Stimulated activated CD4-positive, alpha-beta T cell treated with anti-CD3 and anti-CD28 coated beads, Interleukin-2, amount 100 ng/mL, for 48 hours (primary cell): ENCODE data around the gene PCNX3.
A peak's percentile ranks its signal among the peaks of the same experiment; 100 is the strongest.

Experiments used
- DNase-seq, 2 donors: peaks; one replicate each; pipeline ENCODE4 v3.0.0-alpha.2; 2020

PCNX3 gene

DNA sequence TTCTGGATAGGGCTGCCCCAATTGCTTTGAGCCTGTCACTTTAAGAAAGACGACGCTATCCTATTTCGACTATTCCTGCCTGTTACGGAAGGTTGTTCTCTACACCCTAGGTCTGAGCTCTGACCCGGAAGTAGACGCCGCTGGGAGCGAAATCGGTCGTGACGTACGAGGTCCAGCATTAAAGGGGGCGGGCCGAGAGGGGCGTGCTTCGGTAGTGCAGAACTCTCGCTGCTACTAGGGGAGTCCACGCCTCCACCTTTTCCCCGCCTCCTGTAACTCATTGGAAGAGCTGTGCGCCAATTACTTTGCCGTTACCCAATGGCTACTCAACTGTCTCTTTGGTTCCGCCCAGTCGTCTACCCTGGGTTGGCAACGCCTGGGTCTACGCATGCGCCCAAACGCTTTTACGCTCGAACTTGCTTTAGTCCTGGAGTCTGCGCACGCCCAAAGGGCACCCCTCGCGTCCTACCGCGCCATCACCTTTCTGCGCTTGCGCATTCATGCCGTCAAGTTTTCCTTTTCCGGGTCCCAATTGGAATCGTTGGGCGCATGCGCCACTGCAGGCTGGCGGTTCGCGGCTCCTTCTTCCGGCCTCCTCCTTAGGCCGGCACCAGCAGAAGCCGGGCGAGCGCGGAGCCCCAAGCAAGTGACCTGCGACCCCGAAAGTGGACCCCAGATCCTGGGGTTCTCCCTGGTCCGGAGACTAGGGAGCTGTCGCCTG, at the start of gene PCNX3:
Gene PCNX3 (plus strand): TSS at position 548 of the 721 bp plus-strand sequence. CDS start 536 bp downstream, outside the sequence.
- DNase-seq = peak; percentile 98 to 99

DNA sequence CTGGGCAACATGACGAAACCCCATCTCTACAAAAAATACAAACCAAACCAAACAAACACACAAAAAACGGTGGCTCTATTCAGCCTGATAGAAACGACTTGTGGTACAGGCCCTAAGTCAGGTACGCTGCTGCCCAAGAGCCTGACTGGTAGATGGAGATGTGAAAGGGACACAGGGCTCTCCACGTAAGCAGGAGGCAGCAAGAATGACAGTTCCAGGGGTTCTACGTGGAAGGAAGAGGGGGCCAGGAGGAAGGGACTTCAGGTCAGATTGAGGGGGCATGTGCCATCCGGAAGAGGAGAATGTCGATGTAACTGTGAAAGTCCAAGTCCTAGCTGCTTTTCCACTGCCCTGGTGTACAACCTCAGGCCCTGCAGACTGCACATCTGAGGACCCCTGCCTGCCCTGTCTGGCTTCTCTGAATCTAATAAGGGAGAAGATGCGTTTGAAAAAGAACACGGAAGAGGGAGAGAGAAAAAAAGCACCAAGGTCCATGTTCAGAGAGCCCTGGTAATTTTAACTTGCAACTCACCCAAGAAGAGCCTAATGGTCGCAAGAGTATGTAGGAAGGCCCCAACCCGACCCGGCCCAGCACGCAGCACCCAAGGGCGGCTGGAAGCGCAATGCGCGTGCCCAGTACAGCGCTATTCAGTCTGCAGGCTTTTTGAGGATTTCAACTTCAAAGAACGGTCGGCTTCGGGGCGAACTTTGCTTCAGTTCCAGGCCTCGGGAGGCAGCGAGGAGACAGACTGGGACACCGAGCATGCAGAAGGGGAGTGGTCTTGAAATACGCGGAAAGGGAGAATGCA, 46.2 kb upstream of the PCNX3 start:
- DNase-seq = no peak

DNA sequence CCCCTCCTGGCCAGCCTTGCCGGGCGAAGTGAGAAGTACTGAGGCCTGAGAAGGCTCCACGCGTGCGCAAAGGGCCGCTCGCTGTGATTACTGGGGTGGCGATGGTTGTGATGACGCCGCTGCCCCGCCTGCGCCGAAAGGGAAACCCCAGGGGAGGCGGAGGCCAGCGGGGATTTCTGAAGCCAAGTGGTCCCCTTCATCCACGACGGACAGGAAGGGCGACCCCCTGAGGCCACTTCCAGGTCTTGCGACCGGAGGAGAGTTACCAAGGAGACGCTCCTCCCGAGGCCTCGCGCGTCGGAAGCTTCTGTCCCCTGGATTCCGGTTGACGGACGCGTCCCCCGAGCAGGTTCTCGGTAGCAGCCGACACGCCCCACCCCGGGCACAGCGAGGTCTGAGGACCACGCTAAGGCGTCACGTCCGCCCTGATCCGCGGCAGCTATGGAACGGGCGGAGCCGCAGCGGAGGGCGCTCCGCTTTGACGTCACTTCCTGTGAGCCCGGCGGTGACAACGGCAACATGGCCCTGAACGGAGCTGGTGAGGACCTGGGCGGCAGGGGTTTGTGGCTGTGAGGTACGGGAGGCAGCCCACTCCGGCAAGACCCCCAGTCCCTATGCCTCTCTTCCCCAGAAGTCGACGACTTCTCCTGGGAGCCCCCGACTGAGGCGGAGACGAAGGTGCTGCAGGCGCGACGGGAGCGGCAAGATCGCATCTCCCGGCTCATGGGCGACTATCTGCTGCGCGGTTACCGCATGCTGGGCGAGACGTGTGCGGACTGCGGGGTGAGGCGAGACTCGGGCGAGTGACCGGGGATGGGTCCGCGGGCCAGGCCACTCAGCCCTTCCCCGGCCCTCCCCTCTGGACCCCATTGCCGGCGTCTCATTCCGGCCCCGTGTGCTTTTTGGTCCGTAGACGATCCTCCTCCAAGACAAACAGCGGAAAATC, 45.3 kb upstream of the PCNX3 start, which contains the start of gene ZNRD2:
Gene ZNRD2 (plus strand): TSS at position 505 of the 946 bp plus-strand sequence. CDS start 15 bp downstream, at position 520.
- DNase-seq = peak; percentile 96 to 98

DNA sequence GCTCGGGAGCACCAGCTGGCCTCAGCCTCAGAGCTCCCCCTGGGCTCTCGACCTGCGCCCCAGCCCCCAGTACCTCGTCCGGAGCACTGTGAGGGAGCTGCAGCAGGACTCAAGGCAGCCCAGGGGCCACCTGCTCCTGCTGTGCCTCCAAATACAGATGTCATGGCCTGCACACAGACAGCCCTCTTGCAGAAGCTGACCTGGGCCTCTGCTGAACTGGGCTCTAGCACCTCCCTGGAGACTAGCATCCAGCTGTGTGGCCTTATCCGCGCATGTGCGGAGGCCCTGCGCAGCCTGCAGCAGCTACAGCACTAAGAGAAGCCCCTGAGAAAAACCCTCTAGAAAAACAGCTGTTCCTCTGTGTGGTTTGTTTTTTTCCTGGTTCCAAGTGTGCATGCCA, 44.2 kb upstream of the PCNX3 start:
- no peak for DNase-seq

DNA sequence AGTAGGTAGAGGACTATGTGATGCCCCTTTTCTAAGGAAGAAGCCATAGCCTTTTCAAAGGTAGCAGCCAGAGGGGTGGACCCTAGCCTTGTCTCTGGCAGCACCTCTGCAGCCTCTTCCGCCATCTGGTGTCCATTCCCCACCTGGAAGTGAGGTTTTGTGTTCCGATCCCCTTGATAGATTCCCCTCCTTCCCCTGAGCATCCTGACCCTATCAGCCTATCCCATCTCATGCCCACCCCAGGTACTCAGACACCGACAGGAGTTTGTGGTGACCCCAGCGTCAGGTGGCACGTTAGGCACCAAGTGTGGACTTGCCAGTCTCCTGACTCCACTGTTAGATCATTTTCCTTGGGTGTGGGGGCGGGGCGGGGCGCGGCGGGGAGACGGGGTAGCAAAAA, 43.6 kb upstream of the PCNX3 start:
- no peak for DNase-seq

DNA sequence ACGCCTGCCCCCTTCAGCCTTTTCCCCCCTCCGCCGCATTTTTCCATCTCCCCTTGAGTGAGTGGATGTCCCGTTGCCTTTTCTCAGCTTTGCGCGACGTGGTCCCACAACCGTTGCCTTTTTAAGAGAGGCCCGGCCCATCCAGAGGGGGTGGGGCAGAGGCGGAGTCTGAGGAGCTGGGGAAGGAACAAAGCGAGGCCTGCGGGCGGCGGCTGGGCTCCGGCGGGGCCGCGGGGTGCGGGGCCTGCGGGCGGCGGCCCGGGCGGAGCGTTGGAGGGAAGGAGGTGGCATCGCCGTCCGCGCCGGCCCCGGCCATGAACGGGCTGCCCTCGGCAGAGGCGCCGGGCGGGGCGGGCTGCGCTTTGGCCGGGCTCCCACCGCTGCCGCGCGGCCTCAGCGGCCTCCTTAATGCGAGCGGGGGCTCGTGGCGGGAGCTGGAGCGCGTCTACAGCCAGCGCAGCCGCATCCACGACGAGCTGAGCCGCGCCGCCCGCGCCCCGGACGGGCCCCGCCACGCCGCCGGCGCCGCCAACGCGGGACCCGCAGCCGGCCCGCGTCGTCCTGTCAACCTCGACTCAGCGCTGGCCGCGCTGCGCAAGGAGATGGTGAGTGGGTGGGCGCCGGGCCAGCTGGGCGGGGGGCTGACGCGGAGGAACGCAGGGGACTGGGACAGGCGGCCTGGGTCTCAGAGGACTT, 43.1 kb upstream of the PCNX3 start, which contains the start of gene FAM89B:
Gene FAM89B (plus strand): TSS at position 183 of the 696 bp plus-strand sequence. CDS start 132 bp downstream, at position 315.
- peak; percentile 83 to 85 for DNase-seq

DNA sequence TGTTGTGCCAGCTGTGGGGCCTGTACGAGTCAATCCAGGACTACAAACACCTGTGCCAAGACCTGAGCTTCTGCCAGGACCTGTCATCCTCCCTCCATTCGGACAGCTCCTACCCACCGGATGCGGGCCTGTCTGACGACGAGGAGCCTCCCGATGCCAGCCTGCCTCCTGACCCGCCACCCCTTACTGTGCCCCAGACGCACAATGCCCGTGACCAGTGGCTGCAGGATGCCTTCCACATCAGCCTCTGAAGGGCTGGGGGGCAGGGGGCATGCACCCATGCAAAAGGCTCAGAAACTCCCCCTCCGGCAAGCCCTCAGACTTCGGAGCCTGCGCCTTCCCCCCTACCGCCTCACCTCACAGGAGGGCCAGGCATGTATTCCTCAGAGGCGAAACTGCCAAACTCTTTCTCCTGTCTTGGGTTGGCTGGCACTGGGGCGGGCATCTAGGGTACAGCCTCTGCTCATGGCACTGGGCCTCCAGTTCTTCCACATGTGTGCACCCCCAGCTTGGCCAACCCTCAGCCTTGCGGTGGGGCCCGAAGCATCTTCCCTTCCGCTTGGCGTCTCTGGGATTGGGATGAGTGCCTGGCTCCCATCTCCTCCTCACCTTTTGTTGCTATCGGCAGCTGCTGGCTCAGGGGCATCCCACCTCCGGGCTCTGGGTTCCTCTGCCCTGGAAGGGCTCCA, 42.0 kb upstream of the PCNX3 start:
- no peak for DNase-seq

DNA sequence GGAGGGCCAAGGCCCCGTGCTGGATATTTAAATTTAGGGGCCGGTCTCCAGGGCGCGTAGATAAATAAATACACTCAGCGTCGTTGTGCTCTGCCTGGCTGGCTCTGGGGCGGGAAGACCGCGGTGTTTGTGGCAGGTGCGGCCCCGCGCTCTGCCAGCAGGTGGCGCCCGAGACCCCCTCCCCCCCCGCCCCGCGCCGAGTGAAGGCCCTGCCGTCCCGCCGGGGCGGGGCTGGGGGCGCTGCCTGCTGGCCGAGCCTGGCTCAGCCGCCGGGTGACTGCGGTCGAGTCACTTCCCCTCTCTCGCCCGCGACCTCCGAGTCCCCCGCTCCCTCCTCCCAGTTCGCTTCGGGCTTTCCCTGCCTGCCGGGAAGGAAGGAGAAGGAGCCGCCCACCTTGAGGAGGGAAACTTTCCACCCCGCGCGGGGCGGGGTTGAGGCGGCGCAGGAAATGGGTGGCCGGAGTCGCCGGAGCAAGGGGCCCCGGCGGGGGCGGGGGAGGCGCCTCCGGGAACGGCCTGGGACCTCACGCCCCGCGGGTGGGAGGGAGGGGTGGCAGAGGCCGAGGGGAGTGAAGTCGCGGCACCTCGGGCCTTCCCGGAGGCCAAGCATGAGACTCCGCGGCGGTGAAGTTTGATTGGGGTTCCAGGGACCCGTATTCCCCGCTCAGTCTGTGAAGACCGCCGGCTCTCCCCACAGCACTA, 41.3 kb upstream of the PCNX3 start:
- DNase-seq = peak; percentile 85 to 86

DNA sequence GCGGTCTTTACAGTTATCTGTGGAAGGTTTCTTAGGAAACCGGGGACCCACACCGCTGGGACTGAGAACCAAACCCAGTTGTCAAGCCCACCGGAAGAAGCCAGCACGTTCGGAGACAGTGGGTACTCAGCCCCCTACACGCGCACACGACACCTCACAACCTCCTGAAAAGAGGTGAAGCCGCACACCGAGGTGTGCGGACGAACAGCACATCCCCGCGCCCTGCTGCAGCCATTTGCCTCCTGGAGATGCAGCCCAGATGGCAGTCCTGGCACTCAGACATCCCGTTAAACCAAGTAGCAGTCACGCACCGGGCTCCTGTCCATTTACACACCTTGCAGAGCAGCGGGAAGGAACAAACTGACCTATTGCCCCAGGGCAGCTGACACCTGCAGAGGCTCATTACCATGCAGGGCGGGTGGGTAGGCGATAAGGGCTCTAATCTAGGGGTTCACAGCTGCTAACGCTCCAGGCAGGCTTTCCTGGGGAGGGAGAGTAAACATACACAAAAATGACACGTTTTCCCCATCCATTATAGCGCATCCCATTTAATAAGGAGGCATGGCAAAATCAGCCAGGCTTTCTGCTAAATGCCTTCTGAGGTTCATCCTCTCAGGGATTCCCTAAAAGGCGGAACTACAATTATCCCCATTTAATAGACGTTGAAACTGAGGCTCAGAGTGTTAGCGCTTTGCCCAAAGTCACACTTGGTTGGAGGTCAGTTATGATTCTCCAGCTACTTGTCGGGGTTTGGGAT, 40.6 kb upstream of the PCNX3 start:
- DNase-seq = no peak

DNA sequence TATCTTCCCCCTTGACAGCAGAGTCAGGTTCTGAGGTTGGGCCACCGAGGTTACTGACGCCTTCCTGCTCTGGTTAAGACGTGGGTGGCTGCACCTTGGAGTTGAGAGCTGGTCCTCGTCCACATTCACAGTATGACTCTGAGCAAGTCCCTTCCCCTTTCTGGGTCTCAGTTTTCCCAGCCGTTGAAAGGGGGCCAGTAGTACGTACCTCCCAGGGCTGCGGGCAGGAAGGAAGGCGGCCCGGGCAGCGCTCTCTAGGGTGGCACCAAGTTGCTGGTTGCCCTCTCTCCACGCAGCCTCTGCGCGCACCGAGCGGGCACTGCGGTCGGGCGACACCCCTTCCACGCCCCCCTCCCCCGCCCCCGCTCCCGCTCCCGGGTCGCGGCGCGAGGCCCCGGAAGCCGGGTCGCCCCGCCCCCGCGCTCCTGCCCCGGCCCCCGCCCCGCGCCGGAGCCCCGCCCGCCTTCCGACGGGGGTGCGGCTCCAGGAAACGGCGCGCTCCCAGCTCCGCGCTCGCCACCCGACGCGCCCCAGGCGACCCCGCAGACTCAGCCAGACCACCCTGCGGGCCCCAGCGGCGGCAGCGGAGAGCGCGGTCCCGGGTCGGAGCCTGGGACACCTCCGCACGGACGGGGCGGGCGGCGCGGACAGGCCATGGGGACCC, 39.9 kb upstream of the PCNX3 start, which contains the start of gene EHBP1L1:
Gene EHBP1L1 (plus strand): TSS at position 486 of the 664 bp plus-strand sequence. CDS start 250 bp downstream, outside the sequence.
- DNase-seq = peak; percentile 61 to 73

DNA sequence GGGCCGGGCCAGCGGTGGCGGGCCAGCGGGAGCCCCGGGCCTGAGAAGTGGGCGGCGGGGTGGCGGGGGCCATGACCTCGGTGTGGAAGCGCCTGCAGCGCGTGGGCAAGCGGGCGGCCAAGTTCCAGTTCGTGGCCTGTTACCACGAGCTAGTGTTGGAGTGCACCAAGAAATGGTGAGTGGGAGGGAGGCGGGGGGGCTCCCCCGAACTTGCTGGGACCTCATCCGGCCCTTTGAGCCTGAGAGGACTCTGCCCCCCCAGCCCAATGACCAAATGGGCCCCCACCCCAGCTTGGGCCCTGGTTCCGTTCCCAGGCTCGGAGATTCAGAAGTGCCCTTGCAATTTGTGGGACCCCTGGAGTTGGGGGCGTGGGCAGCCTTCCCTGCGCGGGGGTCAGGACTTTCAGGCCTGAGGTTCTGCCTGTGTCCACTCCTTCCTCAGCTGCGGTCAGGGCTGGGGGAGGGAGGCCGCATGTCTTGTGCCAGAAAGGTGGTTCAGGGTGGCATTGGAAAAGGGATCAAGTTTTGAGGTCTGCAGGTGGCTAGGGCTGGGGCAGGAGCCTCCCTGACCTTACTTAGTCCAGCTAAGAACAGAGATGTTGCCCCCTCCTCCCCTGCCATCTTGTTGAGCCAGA, 39.2 kb upstream of the PCNX3 start:
- DNase-seq = no peak

DNA sequence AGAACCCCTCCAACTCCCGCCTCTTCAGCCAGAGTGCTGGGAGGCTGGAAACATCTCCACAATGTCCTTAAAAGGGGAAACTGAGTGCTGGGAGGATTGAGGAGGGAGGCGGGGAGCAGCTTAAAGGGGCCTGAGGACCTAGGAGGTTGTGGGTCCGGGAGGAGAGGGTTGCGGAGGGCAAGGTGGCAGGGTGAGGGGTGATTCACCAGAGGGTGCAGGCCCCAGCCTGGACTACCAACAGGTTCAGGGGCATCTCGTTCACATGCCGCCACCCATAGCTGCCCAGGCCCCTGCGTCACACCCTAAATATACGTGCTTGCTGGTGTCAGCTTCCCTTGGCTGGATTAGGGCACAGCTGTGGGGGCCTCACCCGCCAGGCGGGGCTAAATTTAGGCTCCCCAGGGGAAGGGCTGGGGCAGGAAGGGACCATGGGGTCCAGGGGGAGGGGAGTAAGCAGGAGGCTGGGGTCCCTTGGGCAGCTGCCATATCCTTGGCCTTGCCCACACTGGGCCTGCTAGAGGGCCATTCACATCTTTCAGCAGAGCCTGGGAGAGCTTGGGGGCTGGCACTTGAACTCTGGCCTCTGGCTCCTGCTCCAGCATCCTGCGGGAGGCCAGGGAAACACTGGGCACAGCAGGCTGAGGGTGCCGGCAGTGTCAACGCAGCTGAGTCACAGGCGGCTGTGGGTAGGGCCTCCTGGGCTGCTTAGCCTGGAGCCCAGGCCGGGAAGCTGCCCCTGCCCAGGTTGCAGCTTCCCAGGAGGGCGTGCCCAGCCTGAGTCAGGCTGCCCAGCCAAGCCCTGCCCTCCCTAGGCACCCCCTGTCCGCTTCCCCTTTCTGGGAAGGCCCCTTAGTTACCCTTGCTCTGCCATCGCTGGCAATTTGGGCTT, 38.5 kb upstream of the PCNX3 start:
- DNase-seq = no peak

DNA sequence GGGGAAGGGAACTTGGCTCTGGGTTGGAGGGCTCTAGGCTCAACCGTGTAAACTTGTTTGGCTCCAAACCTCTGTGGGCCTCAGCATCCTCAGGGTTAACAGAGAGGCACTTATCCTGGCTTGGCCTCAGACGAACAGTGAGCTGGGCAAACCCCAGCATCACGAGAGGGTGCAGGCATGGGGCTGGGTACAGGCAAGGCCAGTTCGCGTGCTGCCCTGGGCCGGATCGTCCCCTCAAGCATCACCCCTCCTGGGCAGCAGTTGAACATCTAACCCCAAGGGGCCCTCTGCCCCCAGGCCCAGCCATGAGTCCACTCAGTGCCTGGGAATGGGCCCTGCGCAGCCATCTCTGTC, 37.8 kb upstream of the PCNX3 start:
- no peak for DNase-seq

DNA sequence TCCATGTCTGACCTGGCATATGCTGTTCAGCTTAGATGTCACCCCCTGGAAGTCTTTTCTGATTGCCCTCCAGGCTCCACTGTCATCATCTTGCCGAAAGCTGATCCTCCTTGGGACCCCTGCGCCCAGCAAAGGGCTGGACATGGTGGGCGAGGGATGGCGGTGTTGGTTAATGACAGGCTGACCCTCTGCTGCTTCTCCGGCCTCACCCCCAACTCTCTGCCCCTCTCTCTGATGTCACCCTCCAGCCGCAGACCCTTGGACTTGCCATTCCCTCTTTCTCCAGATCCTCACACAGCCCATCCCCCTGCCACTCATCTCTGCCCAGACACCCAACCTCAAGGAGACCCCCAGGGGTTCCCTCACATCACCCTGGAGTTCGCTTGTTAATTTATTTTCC, 37.4 kb upstream of the PCNX3 start:
- DNase-seq = no peak

DNA sequence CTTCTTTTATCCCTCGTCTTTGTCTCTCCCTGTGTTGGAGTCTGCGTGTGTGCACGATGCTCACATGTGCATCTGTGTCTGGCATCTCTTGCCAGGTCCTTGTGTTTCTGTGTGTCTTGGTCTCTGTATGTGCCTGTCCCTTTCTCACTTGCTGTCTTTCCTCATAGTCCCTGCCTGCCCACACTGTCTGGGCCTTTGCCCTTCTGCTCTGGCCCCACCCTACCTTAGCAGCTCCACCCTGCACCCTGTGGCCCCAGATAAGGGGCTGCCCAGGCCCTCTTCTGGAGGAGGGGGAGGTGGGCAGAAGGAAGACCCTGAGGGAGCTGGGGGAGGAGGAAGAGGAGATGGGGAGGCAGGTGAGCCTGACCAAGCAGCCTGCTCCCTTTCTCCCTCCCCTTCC, 36.9 kb upstream of the PCNX3 start:
- DNase-seq = no peak

DNA sequence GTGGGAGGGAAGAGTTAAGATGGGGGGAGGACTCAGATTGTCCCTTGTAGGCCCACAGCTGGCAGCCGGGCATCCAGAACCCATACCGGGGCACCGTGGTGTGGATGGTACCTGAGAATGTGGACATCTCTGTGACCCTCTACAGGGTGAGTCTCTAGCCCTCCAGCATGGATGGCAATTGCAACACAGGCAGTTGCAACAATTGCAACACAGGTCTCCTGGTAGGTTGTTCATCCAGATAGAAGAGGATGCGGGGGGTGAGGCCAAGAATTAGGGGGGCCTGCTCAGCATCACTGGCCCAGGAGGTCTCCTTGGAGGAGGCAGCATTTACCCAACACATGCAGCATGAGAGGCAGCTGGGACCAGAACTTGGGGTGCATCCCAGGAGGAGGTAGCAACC, 36.3 kb upstream of the PCNX3 start:
- DNase-seq = no peak

DNA sequence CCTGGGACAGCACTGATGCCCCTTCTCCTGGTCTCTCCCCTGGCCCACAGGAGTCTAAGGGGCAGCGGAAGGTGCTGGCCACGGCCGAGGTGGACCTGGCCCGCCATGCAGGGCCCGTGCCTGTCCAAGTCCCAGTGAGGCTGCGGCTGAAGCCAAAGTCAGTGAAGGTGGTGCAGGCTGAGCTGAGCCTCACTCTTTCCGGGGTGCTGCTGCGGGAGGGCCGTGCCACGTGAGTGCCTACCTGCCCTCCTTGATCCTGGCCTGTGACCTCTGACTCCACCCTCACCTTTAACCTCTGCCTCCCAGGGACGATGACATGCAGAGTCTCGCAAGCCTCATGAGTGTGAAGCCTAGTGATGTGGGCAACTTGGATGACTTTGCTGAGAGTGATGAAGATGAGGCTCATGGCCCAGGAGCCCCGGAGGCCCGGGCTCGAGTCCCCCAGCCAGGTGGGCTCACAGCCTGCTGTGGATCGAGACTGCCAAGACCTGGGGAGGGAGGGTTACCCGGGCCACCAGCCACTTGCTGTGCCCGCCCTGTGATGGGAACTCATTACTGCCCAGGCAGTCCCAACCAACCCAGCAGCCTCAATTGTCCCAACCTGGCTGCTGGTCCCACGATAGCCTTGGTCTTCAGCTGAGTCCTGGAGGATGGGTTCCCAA, 35.4 kb upstream of the PCNX3 start:
- DNase-seq = no peak
